Measurements from ENCODE around the gene RIMS1.
A peak's percentile ranks its signal among the peaks of the same experiment; 100 is the strongest.

RIMS1 gene

GRCh38 chr6:72365773-72366172, 479.4 kb downstream of the RIMS1 start:
- no peak for DNase-seq

DNA sequence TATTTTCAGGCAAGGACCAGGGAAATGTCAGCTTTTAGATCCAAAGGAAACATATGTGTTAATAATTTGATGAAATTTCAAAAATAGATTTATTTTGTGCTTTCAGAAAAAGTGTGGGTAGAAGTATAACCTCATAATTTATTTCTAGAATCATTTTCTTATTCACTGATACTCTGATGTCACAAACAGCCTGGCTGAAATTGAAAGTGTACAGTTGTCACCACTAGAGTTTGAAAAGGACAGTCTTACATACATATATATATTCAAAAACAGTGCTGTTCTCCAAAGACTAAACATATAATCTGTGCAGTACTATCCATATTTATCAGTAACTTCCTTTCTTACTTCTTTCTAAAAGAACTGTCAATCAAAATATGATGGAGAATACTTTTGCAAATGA, 481.1 kb downstream of the RIMS1 start:
- DNase-seq: no peak

GRCh38 chr6:72371473-72371872, 485.1 kb downstream of the RIMS1 start:
- DNase-seq: no peak

GRCh38 chr6:72374172-72374571, 487.8 kb downstream of the RIMS1 start:
- DNase-seq: no peak

DNA sequence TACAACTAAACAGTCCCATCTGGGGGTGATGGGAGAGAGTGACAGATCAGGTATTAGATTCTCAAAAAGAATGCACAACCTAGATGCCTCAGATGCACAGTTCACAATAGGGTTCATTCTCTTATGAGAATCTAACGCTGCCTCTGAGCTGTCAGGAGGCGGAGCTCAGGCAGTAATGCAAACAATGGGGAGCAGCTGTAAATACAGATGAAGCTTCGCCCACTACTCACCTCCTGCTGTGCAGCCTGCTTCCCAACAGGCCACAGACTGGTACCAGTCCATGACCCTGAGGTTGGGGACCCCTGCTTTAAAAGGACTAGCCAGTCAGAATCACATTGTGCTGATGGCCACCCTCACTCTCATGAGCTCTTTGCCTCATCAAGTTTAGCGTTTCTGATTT, 488.5 kb downstream of the RIMS1 start:
- DNase-seq: no peak

DNA sequence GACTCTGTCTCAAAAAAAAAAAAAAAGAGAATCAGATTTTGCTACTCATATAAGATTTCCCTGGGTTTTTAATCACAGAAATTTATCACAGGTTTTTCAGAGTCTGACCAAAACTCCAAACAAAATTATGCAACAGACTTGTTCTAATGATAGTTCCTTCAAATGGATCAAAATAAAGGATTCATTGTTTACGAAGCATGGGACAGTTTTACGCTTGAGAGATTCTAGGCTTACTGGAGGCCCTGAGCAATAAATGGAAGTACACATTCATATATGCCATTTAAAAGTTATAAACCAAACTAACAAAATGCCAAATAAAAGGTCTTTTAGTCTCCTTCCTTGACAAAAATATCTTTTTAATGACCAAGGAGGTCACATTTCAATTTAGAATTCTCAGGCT, 490.4 kb downstream of the RIMS1 start:
- DNase-seq: no peak

- no peak for DNase-seq
These were observed 494.7 kb downstream of the RIMS1 start for GRCh38 chr6:72381076-72381475.

DNA sequence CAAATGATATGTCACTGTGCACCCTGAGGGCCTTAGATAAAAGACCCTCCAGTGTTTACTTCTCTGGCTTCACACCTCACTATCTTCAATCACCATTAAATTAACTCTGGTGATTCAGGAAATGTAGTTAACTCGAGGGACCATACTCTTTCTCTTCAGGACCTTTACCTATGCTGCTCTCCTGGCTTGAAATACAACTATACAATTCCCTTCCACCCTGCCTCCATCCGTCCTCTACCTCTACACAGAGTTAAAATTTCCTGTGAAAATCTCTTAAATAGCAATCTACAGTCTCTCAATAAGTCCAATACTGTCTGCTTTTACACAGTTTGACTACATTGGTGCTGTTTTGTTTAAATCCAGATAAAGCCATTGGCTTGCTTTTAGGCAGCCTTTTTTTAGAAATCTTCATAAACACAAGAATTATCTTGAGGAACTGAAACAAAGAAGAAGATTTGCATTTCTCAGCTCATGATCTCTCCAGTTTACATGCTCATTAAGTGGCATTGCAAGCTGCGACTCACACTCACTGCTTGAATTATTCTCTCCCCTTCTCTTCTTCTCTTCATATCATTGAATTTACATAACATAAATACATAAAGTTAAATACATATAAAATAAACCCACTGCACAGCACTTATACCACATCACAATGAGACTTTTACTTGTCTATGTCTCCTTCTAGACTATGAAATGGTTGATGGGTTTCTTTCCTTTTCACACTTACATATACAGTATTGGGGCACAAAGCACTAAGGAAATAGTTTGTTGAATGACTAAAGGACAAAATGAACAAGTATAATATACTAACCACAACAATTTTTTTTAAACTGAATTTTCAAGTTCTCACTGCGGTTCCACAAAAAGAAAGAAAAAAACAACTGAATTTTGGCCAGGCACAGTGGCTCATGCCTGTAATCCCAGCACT, 496.5 kb downstream of the RIMS1 start:
- no peak for DNase-seq

GRCh38 chr6:72386324-72386723, 500.0 kb downstream of the RIMS1 start:
- DNase-seq: no peak

- DNase-seq: no peak
These were observed 503.3 kb downstream of the RIMS1 start for GRCh38 chr6:72389698-72390097.

GRCh38 chr6:72390548-72390947, 504.2 kb downstream of the RIMS1 start:
- DNase-seq: no peak

- no peak for DNase-seq
These were observed 515.5 kb downstream of the RIMS1 start for GRCh38 chr6:72401865-72402264.

DNA sequence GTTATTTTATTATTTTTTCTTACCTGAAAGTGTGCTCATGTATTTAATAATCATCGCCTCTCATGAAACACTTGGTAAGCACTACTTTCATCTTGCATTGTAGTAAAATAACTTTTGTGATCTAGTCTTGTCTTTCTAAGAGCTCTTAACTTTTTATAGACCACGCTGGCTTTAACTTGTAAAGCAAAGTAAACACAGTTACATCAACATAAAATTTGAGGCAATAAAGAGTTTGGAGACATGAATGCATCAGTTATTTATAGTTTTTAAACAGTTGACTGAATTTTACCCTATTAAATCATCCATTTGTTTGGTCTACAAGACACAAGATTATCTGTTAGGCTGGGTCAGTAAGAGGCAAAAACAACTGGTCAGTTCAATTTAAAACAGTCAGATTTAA, 517.1 kb downstream of the RIMS1 start:
- no peak for DNase-seq

GRCh38 chr6:72406517-72406916, 520.2 kb downstream of the RIMS1 start:
- no peak for DNase-seq

GRCh38 chr6:72410769-72411168, 524.4 kb downstream of the RIMS1 start:
- no peak for DNase-seq

- peak; percentile 54 for DNase-seq
These were observed 525.7 kb downstream of the RIMS1 start for GRCh38 chr6:72411872-72412708.

DNA sequence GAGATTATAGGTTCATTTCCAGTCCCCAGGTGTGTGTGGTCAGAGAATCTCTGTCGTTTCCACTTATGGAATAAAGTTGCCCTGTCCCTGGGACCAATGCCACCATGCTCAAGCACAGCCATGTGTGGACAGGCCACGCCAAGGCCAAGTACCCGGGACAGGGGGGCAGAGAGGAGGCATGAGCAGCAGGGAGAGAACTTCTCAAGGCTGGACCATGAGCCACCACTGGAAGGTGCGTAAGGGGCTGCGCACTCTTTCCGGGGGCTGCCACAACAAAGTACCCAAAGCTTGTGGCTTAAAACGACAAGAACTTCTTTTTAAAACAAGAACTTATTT, 526.3 kb downstream of the RIMS1 start:
- no peak for DNase-seq

GRCh38 chr6:72413884-72414283, 527.5 kb downstream of the RIMS1 start:
- no peak for DNase-seq

GRCh38 chr6:72414657-72415056, 528.3 kb downstream of the RIMS1 start:
- no peak for DNase-seq

GRCh38 chr6:72416744-72417465, 530.6 kb downstream of the RIMS1 start:
- DNase-seq: no peak

GRCh38 chr6:72417759-72418158, 531.4 kb downstream of the RIMS1 start:
- DNase-seq: no peak

DNA sequence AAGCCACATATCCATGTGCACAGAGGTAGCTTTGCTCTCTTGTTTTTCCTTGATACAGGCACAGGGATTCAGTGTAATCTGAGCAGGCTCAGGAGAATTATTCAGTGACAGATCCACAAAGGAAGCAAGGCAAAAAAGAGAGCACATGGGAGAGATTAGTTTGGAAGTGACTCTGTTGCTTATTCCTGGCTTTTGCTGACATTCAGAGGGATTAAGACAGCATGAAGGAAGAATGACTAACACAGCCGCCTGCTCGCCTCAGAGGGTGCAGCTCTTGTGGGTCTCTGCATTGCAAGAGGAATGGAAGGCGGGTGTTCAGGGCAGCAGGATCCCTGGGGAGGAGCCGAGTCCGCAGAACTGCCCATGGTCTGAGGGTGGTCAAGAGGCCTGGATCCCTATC, 532.1 kb downstream of the RIMS1 start:
- DNase-seq: no peak

DNA sequence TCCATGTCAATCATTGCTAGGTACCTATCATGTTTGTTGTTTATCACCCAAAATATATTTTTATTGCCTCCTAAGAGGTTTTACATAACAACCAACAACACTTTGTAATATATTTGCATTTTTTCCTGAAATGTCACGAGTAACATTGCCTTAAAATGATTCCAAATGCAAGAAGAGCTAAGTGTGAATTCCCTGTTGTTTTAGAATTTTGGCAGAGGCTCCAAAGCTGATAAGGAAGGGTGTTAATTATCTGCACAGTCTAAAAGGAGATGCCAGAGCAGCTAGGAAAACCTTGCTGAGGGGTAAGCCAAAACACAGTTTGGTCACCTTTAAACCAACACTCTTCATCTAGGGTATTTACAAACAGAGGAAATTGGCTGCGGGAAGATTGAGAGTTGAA, 533.6 kb downstream of the RIMS1 start:
- no peak for DNase-seq

DNA sequence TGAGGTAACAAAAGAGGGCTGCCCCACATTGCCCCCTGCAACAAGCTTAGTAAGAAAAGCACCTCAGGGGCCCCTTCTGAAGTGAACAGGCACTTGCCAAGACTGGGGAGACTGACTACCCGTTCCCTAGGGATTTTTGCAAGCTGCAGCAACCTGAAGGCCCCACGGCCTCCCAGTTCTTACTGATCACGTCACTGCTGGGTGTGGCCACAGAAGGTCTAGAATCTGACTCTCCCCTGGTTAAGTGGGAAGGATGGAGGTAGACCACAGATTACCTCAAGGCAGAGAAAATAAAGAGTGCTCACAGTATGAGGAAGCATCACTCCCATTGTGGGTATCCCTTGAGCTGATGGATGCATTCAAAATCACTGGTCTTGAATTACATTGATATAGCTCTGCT, 534.1 kb downstream of the RIMS1 start:
- DNase-seq: no peak
